Activated CD8-positive, alpha-beta memory T cell treated with anti-CD3 and anti-CD28 coated beads, Interleukin-2, amount 50 U/mL, for 1 hour (primary cell): ENCODE results near the gene SYP.
A peak's percentile ranks its signal among the peaks of the same experiment; 100 is the strongest.

Source experiments
- DNase-seq: peaks from one replicate; pipeline ENCODE4 v3.0.0-alpha.2; 2020; ENCODE audit errors: extremely low read depth

The SYP gene

GRCh38 chrX:49199906-49200771 lies at the start of gene SYP:
Gene SYP, minus strand, starts transcription at chrX:49200193. Its CDS starts 7 bp downstream, at chrX:49200186.
- peak; percentile 62 for DNase-seq

- DNase-seq = no peak
Observed at GRCh38 chrX:49249616-49250015, 49.6 kb upstream of the SYP start.

- no peak for DNase-seq
Observed at GRCh38 chrX:49249071-49249470, 49.1 kb upstream of the SYP start.

GRCh38 chrX:49247916-49248811 lies 48.2 kb upstream of the SYP start:
- no peak for DNase-seq

- no peak for DNase-seq
Observed at GRCh38 chrX:49247346-49247745, 47.4 kb upstream of the SYP start.

- no peak for DNase-seq
Observed at GRCh38 chrX:49246541-49246940, 46.5 kb upstream of the SYP start.

- no peak for DNase-seq
Observed at GRCh38 chrX:49244207-49244606, 44.2 kb upstream of the SYP start.

GRCh38 chrX:49243166-49243565 lies 43.2 kb upstream of the SYP start:
- no peak for DNase-seq

GRCh38 chrX:49242545-49243066 lies 42.6 kb upstream of the SYP start:
- DNase-seq = no peak

- no peak for DNase-seq
Observed at GRCh38 chrX:49238735-49239134, 38.7 kb upstream of the SYP start.

GRCh38 chrX:49237060-49237459 lies 37.1 kb upstream of the SYP start:
- no peak for DNase-seq

- DNase-seq = no peak
Observed at GRCh38 chrX:49233887-49234555, 34.0 kb upstream of the SYP start.

- DNase-seq = no peak
Observed at GRCh38 chrX:49233176-49233575, 33.2 kb upstream of the SYP start, which contains the start of gene CACNA1F. Gene CACNA1F, minus strand, starts transcription at chrX:49233340. Its CDS starts 31 bp downstream, at chrX:49233309.

GRCh38 chrX:49232525-49232924 lies 32.5 kb upstream of the SYP start:
- no peak for DNase-seq

- no peak for DNase-seq
Observed at GRCh38 chrX:49231333-49232000, 31.5 kb upstream of the SYP start.

GRCh38 chrX:49230500-49231232 lies 30.7 kb upstream of the SYP start:
- DNase-seq = peak; percentile 25

- no peak for DNase-seq
Observed at GRCh38 chrX:49228185-49228584, 28.2 kb upstream of the SYP start.

GRCh38 chrX:49227726-49228125 lies 27.7 kb upstream of the SYP start:
- no peak for DNase-seq

GRCh38 chrX:49226946-49227345 lies 27.0 kb upstream of the SYP start:
- no peak for DNase-seq

GRCh38 chrX:49225858-49226257 lies 25.9 kb upstream of the SYP start:
- no peak for DNase-seq

- no peak for DNase-seq
Observed at GRCh38 chrX:49221868-49222267, 21.9 kb upstream of the SYP start.
